HEK293 (cell line): ENCODE data around the gene B4GALNT3.

Experiments
- CTCF ChIA-PET: fragments of 350-600 bp; formaldehyde crosslinking; extraction: SDS; loops from one replicate; lab custom pipeline; 2021; ENCODE audit warnings: antibody characterized with exemption; lab: Yijun Ruan, JAX
- POLR2A ChIA-PET: fragments of 300-600 bp; formaldehyde crosslinking; extraction: SDS; loops from one replicate; lab custom pipeline; 2020; ENCODE audit warnings: antibody characterized with exemption, inconsistent platforms; lab: Yijun Ruan, JAX
- H3K27ac ChIP-seq: fragments of 200-500 bp; sonication (Bioruptor generic); 2 replicates; pipeline ENCODE4 v1.5.1; 2014; ENCODE audit warnings: low read depth, low read length, control low read depth, inconsistent platforms; ENCODE audit errors: extremely low read depth
- H3K36me3 ChIP-seq, 2 experiments: fragments of 200-500 bp in 1 of 2; sonication (Bioruptor generic) in 1 of 2; 1 replicate in 1 of 2; 2 replicates in 1 of 2; pipeline ENCODE4 v1.5.1; 2014 to 2017; ENCODE audit warnings: inconsistent platforms in 2 of 2, low read length in 2 of 2; ENCODE audit not compliant: control insufficient read depth in 2 of 2, insufficient read depth in 1 of 2
- H3K4me1 ChIP-seq: fragments of 200-500 bp; sonication (Bioruptor generic); 2 replicates; pipeline ENCODE4 v1.5.1; 2014; ENCODE audit warnings: mild to moderate bottlenecking, low read length, inconsistent platforms; ENCODE audit not compliant: control insufficient read depth, insufficient read depth
- H3K4me3 ChIP-seq: 2 replicates; pipeline ENCODE4 v1.5.1; 2011; ENCODE audit warnings: low read depth, mild to moderate bottlenecking, control low read depth, low read length, moderate library complexity
- H3K9me3 ChIP-seq: fragments of 200-500 bp; sonication (Bioruptor generic); 2 replicates; pipeline ENCODE4 v1.5.1; 2014; ENCODE audit warnings: low read depth, low read length, inconsistent platforms; ENCODE audit not compliant: control insufficient read depth, insufficient read depth
- ATF2 ChIP-seq: fragments of 450-650 bp; formaldehyde crosslinking; IDR thresholded peaks from 2 replicates; pipeline ENCODE4 v1.5.1; 2016; ENCODE audit warnings: missing biosample characterization, missing genetic modification characterization, low read depth
- EGR2 ChIP-seq: fragments of 450-650 bp; formaldehyde crosslinking; IDR thresholded peaks from 2 replicates; pipeline ENCODE4 v1.5.1; 2016; ENCODE audit warnings: low read depth, missing biosample characterization, missing genetic modification characterization
- GLIS1 ChIP-seq: fragments of 450-650 bp; formaldehyde crosslinking; IDR thresholded peaks from 2 replicates; pipeline ENCODE4 v1.5.1; 2016; ENCODE audit warnings: missing biosample characterization, missing genetic modification characterization
- GLIS2 ChIP-seq: fragments of 450-650 bp; formaldehyde crosslinking; IDR thresholded peaks from 2 replicates; pipeline ENCODE4 v1.5.1; 2016; ENCODE audit warnings: missing biosample characterization, missing genetic modification characterization
- HIC1 ChIP-seq: fragments of 450-650 bp; formaldehyde crosslinking; IDR thresholded peaks from 2 replicates; pipeline ENCODE4 v1.5.1; 2016; ENCODE audit warnings: missing biosample characterization, missing genetic modification characterization
- KLF7 ChIP-seq: fragments of 450-650 bp; formaldehyde crosslinking; IDR thresholded peaks from 2 replicates; pipeline ENCODE4 v1.5.1; 2016; ENCODE audit warnings: missing biosample characterization, missing genetic modification characterization, borderline replicate concordance
- KLF9 ChIP-seq: fragments of 450-650 bp; formaldehyde crosslinking; IDR thresholded peaks from 2 replicates; pipeline ENCODE4 v1.5.1; 2016; ENCODE audit warnings: missing biosample characterization, missing genetic modification characterization, low read depth
- PRDM6 ChIP-seq: fragments of 450-650 bp; formaldehyde crosslinking; IDR thresholded peaks from 2 replicates; pipeline ENCODE4 v1.5.1; 2017; ENCODE audit warnings: missing biosample characterization, missing genetic modification characterization
- REPIN1 ChIP-seq: fragments of 450-650 bp; formaldehyde crosslinking; IDR thresholded peaks from 2 replicates; pipeline ENCODE4 v1.5.1; 2017; ENCODE audit warnings: missing biosample characterization, missing genetic modification characterization, low read depth
- TSHZ1 ChIP-seq: fragments of 450-650 bp; formaldehyde crosslinking; IDR thresholded peaks from 2 replicates; pipeline ENCODE4 v1.5.1; 2016; ENCODE audit warnings: missing biosample characterization, missing genetic modification characterization, borderline replicate concordance
- ZBTB20 ChIP-seq: fragments of 450-650 bp; formaldehyde crosslinking; IDR thresholded peaks from 2 replicates; pipeline ENCODE4 v1.5.1; 2016; ENCODE audit warnings: missing biosample characterization, missing genetic modification characterization
- ZBTB26 ChIP-seq: fragments of 450-650 bp; formaldehyde crosslinking; optimal IDR thresholded peaks from 2 replicates; pipeline ENCODE3; 2016; ENCODE audit warnings: missing biosample characterization, mild to moderate bottlenecking, missing genetic modification characterization
- ZNF311 ChIP-seq: fragments of 450-650 bp; formaldehyde crosslinking; IDR thresholded peaks from 2 replicates; pipeline ENCODE4 v1.5.1; 2017; ENCODE audit warnings: missing biosample characterization, missing genetic modification characterization, borderline replicate concordance
- ZNF449 ChIP-seq: fragments of 450-650 bp; formaldehyde crosslinking; IDR thresholded peaks from 2 replicates; pipeline ENCODE4 v1.5.1; 2017; ENCODE audit warnings: missing biosample characterization, mild to moderate bottlenecking, missing genetic modification characterization, moderate library complexity
- ZNF521 ChIP-seq: fragments of 450-650 bp; formaldehyde crosslinking; IDR thresholded peaks from 2 replicates; pipeline ENCODE4 v1.5.1; 2017; ENCODE audit warnings: missing biosample characterization, mild to moderate bottlenecking, missing genetic modification characterization
- ZNF548 ChIP-seq: fragments of 450-650 bp; formaldehyde crosslinking; IDR thresholded peaks from 2 replicates; pipeline ENCODE4 v1.5.1; 2016; ENCODE audit warnings: missing biosample characterization, missing genetic modification characterization
- ZNF549 ChIP-seq: fragments of 450-650 bp; IDR thresholded peaks from 2 replicates; pipeline ENCODE4 v1.5.1; 2018; ENCODE audit warnings: missing biosample characterization, missing genetic modification characterization, mild to moderate bottlenecking, inconsistent platforms, moderate library complexity
- ZNF776 ChIP-seq: fragments of 450-650 bp; formaldehyde crosslinking; IDR thresholded peaks from 2 replicates; pipeline ENCODE4 v1.5.0; 2017; ENCODE audit warnings: missing biosample characterization, missing genetic modification characterization, borderline replicate concordance
- ZSCAN30 ChIP-seq: fragments of 450-650 bp; IDR thresholded peaks from 2 replicates; pipeline ENCODE4 v1.5.1; 2018; ENCODE audit warnings: missing biosample characterization, mild to moderate bottlenecking, missing genetic modification characterization, moderate library complexity

The B4GALNT3 gene

GRCh38 chr12:447141-447540 lies 12.6 kb upstream of the B4GALNT3 start:
- ChIA-PET CTCF (interaction anchor here (4.5 kb wide), 1 partner anchor 100 kb away, joined by 49 read pairs; no protein-coding TSS in a partner anchor), POLR2A (no interaction called here)
- Histone ChIP-seq H3K4me1 (peaks cover 2% of the 10 kb centered on the region; the same call in 1 of the 2 replicates), H3K4me3 (no peak overlapping the region), H3K27ac (no peak overlapping the region), H3K9me3 (no peaks in the 10 kb centered on the region), H3K36me3 (peaks cover 1 to 3% of the 10 kb centered on the region in 2 experiments; a peak in 2 of 3 replicates)
- TF ChIP-seq KLF9 (tag by site-specific recombination) (no peak), ZBTB20 (tag by site-specific recombination) (no peak), TSHZ1 (tag by site-specific recombination) (no peak), ZNF548 (tag by site-specific recombination) (no peak), ZNF311 (tag by site-specific recombination) (no peak), HIC1 (tag by site-specific recombination) (no peak), ZNF521 (no peak), ZNF449 (tag by site-specific recombination) (no peak), ZNF549 (no peak), GLIS1 (tag by site-specific recombination) (no peak), ZBTB26 (tag by site-specific recombination) (no peak), ZSCAN30 (tag by site-specific recombination) (no peak), REPIN1 (tag by site-specific recombination) (no peak), KLF7 (no peak), ZNF776 (tag by site-specific recombination) (no peak), GLIS2 (tag by site-specific recombination) (no peak)

- Histone ChIP-seq H3K4me3 (no peak overlapping the region), H3K4me1 (peaks cover 2% of the 10 kb centered on the region; the same call in 1 of the 2 replicates), H3K27ac (no peak overlapping the region), H3K9me3 (no peaks in the 10 kb centered on the region), H3K36me3 (no peaks in the 10 kb centered on the region; a peak in 1 of 3 replicates)
- TF ChIP-seq PRDM6: no peak
- TF ChIP-seq ATF2: peak; percentile 54; the same call in 1 of the 2 replicates
- no peak for TF ChIP-seq EGR2 (tag by site-specific recombination)
- TF ChIP-seq, all 188 proteins: peak for 1
- CTCF ChIA-PET: interaction anchor here (0.6 to 4.5 kb wide), 9 partner anchors 9 to 121 kb away, joined by 3 to 49 read pairs (median 3); no protein-coding TSS in a partner anchor
- POLR2A ChIA-PET: no interaction called here
Measured at GRCh38 chr12:449203-449602, 10.5 kb upstream of the B4GALNT3 start.
